OCI-LY3 (cell line): ENCODE measurements around the gene NOL12.

Experiments used
- H2AFZ ChIP-seq: fragments of 200-600, 300-600 bp; shearing (Covaris generic); 2 replicates; pipeline ENCODE4 v1.6.0; 2014; ENCODE audit warnings: antibody characterized with exemption, low read depth, low read length
- H3K27ac ChIP-seq: fragments of 200-600, 300-600 bp; sonication (generic); 2 replicates; pipeline ENCODE4 v1.5.1; 2014; ENCODE audit warnings: mild to moderate bottlenecking, low read length, moderate library complexity, mixed read lengths
- H3K27me3 ChIP-seq: fragments of 200-600, 300-600 bp; sonication (generic); 2 replicates; pipeline ENCODE4 v1.6.1; 2014; ENCODE audit warnings: low read depth, low read length, mixed read lengths
- H3K36me3 ChIP-seq: fragments of 200-600, 300-600 bp; sonication (generic); replicated peaks from 2 replicates; pipeline ENCODE3; 2014; ENCODE audit warnings: low read depth, low read length, mixed read lengths
- H3K4me1 ChIP-seq: fragments of 300-600, 200-600 bp; sonication (generic); 2 replicates; pipeline ENCODE4 v1.6.1; 2014; ENCODE audit warnings: low read length, mixed read lengths
- H3K4me2 ChIP-seq: fragments of 200-600, 300-600 bp; sonication (generic); 2 replicates; pipeline ENCODE4 v1.6.1; 2014; ENCODE audit warnings: low read length, mixed read lengths
- H3K4me3 ChIP-seq: fragments of 300-600, 200-600 bp; sonication (generic); 2 replicates; pipeline ENCODE4 v1.5.1; 2014; ENCODE audit warnings: antibody characterized with exemption, mild to moderate bottlenecking, low read length, moderate library complexity
- H3K79me2 ChIP-seq: fragments of 300-600, 200-600 bp; shearing (Covaris generic); 2 replicates; pipeline ENCODE4 v1.6.1; 2014; ENCODE audit warnings: mild to moderate bottlenecking, low read length, mixed read lengths
- H3K9ac ChIP-seq: fragments of 300-600, 200-600 bp; shearing (Covaris generic); 2 replicates; pipeline ENCODE4 v1.6.0; 2014; ENCODE audit warnings: mild to moderate bottlenecking, low read length, moderate library complexity
- H3K9me3 ChIP-seq: fragments of 200-600, 300-600 bp; shearing (Covaris generic); 2 replicates; pipeline ENCODE4 v1.6.1; 2014; ENCODE audit warnings: low read length, mixed read lengths; ENCODE audit not compliant: insufficient read depth
- H4K20me1 ChIP-seq: fragments of 200-600, 300-600 bp; sonication (generic); 2 replicates; pipeline ENCODE4 v1.6.1; 2016; ENCODE audit warnings: low read length, mixed read lengths; ENCODE audit not compliant: insufficient read depth
- EZH2phosphoT487 ChIP-seq: fragments of 200-600 bp; shearing (Covaris generic); IDR thresholded peaks from 2 replicates; pipeline ENCODE4 v1.6.1; 2018; ENCODE audit warnings: antibody characterized with exemption, mixed run types, low read depth
- TF ChIP-seq, protein P1 (sequence below): fragments of 200-600, 300-600 bp; sonication (generic); IDR thresholded peaks from 2 replicates; pipeline ENCODE4 v1.5.1; 2014; ENCODE audit warnings: antibody characterized with exemption, low read length, low read depth

The NOL12 gene

GRCh38 chr22:37696657-37697537 lies 10.8 kb downstream of the NOL12 start, which contains the start of gene TRIOBP:
TSS of gene TRIOBP (plus strand) at chr22:37697048. CDS start at chr22:37701366, 4,318 bp downstream.
- no peak within 1 kb of the TSS for H2AFZ ChIP-seq
- TF ChIP-seq, protein P1, sequence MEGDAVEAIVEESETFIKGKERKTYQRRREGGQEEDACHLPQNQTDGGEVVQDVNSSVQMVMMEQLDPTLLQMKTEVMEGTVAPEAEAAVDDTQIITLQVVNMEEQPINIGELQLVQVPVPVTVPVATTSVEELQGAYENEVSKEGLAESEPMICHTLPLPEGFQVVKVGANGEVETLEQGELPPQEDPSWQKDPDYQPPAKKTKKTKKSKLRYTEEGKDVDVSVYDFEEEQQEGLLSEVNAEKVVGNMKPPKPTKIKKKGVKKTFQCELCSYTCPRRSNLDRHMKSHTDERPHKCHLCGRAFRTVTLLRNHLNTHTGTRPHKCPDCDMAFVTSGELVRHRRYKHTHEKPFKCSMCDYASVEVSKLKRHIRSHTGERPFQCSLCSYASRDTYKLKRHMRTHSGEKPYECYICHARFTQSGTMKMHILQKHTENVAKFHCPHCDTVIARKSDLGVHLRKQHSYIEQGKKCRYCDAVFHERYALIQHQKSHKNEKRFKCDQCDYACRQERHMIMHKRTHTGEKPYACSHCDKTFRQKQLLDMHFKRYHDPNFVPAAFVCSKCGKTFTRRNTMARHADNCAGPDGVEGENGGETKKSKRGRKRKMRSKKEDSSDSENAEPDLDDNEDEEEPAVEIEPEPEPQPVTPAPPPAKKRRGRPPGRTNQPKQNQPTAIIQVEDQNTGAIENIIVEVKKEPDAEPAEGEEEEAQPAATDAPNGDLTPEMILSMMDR: no peak
- TF ChIP-seq EZH2phosphoT487: no peak
- no peaks in the 10 kb centered on the region for H4K20me1 ChIP-seq
- H3K79me2 ChIP-seq: no peaks in the 10 kb centered on the region
- H3K4me3 ChIP-seq: no peak within 1 kb of the TSS
- H3K27ac ChIP-seq: no peak within 1 kb of the TSS
- peaks cover 12% of the 10 kb centered on the region for H3K36me3 ChIP-seq
- H3K9me3 ChIP-seq: no peaks in the 10 kb centered on the region
- no peak within 1 kb of the TSS for H3K4me2 ChIP-seq
- no peaks in the 10 kb centered on the region for H3K27me3 ChIP-seq
- no peaks in the 10 kb centered on the region for H3K4me1 ChIP-seq
- H3K9ac ChIP-seq: no peak within 1 kb of the TSS

GRCh38 chr22:37697538-37697835 lies 11.3 kb downstream of the NOL12 start:
- Histone ChIP-seq H3K27ac (no peak overlapping the region), H3K36me3 (peaks cover 12% of the 10 kb centered on the region), H3K4me3 (no peak overlapping the region), H3K4me1 (no peaks in the 10 kb centered on the region), H3K27me3 (no peaks in the 10 kb centered on the region), H3K9ac (no peak overlapping the region), H2AFZ (no peak overlapping the region), H4K20me1 (no peaks in the 10 kb centered on the region), H3K79me2 (no peaks in the 10 kb centered on the region), H3K9me3 (no peaks in the 10 kb centered on the region), H3K4me2 (no peak overlapping the region)
- TF ChIP-seq, protein P1: no peak
- TF ChIP-seq EZH2phosphoT487: no peak

DNA sequence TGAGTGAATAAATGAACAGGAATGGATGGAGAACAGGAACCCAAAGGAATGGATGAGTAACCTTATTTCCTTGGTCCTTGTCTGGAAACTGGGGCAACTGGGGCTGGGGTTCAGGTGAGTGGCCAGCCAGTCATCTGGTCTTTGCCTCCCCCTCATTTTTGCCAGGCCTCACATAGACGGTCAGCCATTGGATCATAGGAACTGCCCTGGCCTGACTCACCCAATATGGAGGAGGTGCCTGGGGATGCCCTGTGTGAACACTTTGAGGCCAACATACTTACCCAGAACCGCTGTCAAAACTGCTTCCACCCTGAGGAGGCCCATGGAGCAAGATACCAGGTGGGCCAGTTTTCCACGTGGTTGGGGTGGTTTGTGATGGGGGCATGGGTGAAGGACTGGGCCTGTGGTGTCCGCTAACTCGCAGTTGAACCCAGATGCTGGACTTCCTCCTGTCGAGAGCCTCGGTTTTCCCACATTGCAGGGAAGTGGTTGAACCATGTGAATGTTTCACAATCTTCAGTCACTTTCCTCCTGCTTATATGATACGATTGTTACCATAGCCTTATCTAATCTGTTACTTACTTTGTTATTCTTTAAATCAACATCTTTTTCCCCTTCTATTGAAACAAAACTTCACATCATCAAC lies 15.1 kb downstream of the NOL12 start:
- no peak overlapping the region for H2AFZ ChIP-seq
- no peaks in the 10 kb centered on the region for H3K27me3 ChIP-seq
- no peaks in the 10 kb centered on the region for H3K79me2 ChIP-seq
- H3K9me3 ChIP-seq: no peaks in the 10 kb centered on the region
- no peaks in the 10 kb centered on the region for H3K4me1 ChIP-seq
- no peaks in the 10 kb centered on the region for H4K20me1 ChIP-seq
- TF ChIP-seq, protein P1: no peak
- TF ChIP-seq EZH2phosphoT487: no peak
- H3K4me3 ChIP-seq: no peak overlapping the region
- no peak overlapping the region for H3K9ac ChIP-seq
- H3K27ac ChIP-seq: no peak overlapping the region
- no peak overlapping the region for H3K4me2 ChIP-seq
- H3K36me3 ChIP-seq: no peaks in the 10 kb centered on the region

DNA sequence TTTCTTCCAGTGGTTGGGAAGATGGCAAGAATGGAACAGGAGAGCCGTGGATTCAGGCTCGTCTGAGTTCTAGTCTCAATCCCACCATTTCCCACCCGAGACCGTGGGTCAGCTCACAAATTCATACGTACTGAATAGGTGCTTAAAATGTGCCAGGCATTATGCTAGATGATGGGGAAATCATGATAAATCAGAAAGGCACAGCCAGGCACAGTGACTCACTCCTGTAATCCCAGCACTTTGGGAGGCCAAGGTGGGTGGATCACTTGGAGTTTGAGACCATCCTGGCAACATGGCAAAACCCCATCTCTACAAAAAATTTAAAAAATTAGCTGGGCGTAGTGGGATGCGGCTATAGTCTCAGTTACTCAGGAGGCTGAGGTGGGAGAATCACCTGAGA lies 17.8 kb downstream of the NOL12 start:
- no peak overlapping the region for H2AFZ ChIP-seq
- H3K36me3 ChIP-seq: no peaks in the 10 kb centered on the region
- no peaks in the 10 kb centered on the region for H4K20me1 ChIP-seq
- no peaks in the 10 kb centered on the region for H3K79me2 ChIP-seq
- no peaks in the 10 kb centered on the region for H3K9me3 ChIP-seq
- TF ChIP-seq EZH2phosphoT487: no peak
- TF ChIP-seq, protein P1: no peak
- H3K4me1 ChIP-seq: no peaks in the 10 kb centered on the region
- H3K27me3 ChIP-seq: no peaks in the 10 kb centered on the region
- no peak overlapping the region for H3K9ac ChIP-seq
- no peak overlapping the region for H3K4me3 ChIP-seq
- no peak overlapping the region for H3K4me2 ChIP-seq
- H3K27ac ChIP-seq: no peak overlapping the region
